Prostate gland (tissue), 2 donors: Measurements from ENCODE around the gene DEDD2. TPM values are rescaled to one million over a fixed set of nuclear protein-coding genes. Genes with fewer than 3 reads are reported as not detected.

Experiments used
- DNase-seq: peaks from one replicate; pipeline ENCODE4 v3.0.0-alpha.2; 2019; ENCODE audit warnings: low spot score
- H3K27ac ChIP-seq, 2 donors: fragments of 200-600 bp; sonication (generic); 2 replicates each; pipeline ENCODE4 v1.5.1; 2017 to 2019
- H3K27me3 ChIP-seq: fragments of 200-600 bp; sonication (generic); replicated peaks from 2 replicates; pipeline ENCODE4 v1.5.1; 2019; ENCODE audit not compliant: insufficient read depth
- H3K36me3 ChIP-seq, 2 donors: fragments of 200-600 bp; sonication (generic); 1 replicate in 1 of 2; 2 replicates in 1 of 2; pipeline versions ENCODE4 v1.5.1 to v1.8.1; 2017 to 2019
- H3K4me1 ChIP-seq: fragments of 200-600 bp; sonication (generic); replicated peaks from 2 replicates; pipeline ENCODE4 v1.5.1; 2019
- H3K4me3 ChIP-seq, 2 donors: fragments of 200-600 bp; sonication (generic); 2 replicates each; pipeline ENCODE4 v1.5.1; 2017 to 2019
- H3K9me3 ChIP-seq: fragments of 200-600 bp; sonication (generic); 2 replicates; pipeline ENCODE4 v1.5.1; 2017
- CTCF ChIP-seq, 4 experiments: fragments of 200-600 bp in 2 of 4; fragments of 450-650 bp in 2 of 4; sonication (generic) in 2 of 4; IDR thresholded peaks; 1 replicate in 3 of 4; 2 replicates in 1 of 4; pipeline ENCODE4 v1.5.1; 2016 to 2019; ENCODE audit warnings: antibody characterized with exemption in 4 of 4, mild to moderate bottlenecking in 2 of 4, moderate library complexity in 2 of 4
- POLR2A ChIP-seq: fragments of 450-650 bp; IDR thresholded peaks from one replicate; pipeline ENCODE4 v1.6.1; 2016; ENCODE audit warnings: antibody characterized with exemption, mild to moderate bottlenecking
- POLR2AphosphoS5 ChIP-seq: sonication (generic); formaldehyde crosslinking; IDR thresholded peaks from one replicate; pipeline ENCODE4 v1.6.1; 2017; ENCODE audit warnings: antibody characterized with exemption
- WGBS: methylation state at CpG from one replicate; pipeline ENCODE4 v1.1.5; 2018; 5-methylcytosine and 5-hydroxymethylcytosine counted together
- intact Hi-C: fragments of 100-400 bp; cut with DNase I; formaldehyde crosslinking; loops from one replicate; pipeline ENCODE4 v1.14.2; 2022
- total RNA-seq, 2 donors: library from RNA; depleted of rRNA; stranded (reverse); fragments of >200 nt; gene quantifications; one replicate each; pipeline ENCODE4 v1.1.0, GENCODE V29; 2016

The DEDD2 gene
- total RNA-seq, 2 donors from 2014 or later = 70.3 to 98.1 TPM

- intact Hi-C loops = no loop called here
- no peaks in the 10 kb centered on the region for H3K27me3 ChIP-seq
- DNase-seq = no peak
- no peaks in the 10 kb centered on the region for H3K9me3 ChIP-seq
- no peaks in the 10 kb centered on the region for H3K36me3 ChIP-seq
- TF ChIP-seq POLR2A (no peak), POLR2AphosphoS5 (no peak), CTCF (IDR thresholded peaks at IDR 0.05) (no peak)
- H3K27ac ChIP-seq = no peak overlapping the region
- no peak overlapping the region for H3K4me3 ChIP-seq
- no peaks in the 10 kb centered on the region for H3K4me1 ChIP-seq
- WGBS = 85% methylated on average over 16 of the region's 16 CpGs
Observed at GRCh38 chr19:42170715-42171114, 46.8 kb downstream of the DEDD2 start.

- Histone ChIP-seq H3K36me3 (no peaks in the 10 kb centered on the region), H3K4me3 (no peak overlapping the region), H3K27ac (no peak overlapping the region), H3K27me3 (no peaks in the 10 kb centered on the region), H3K9me3 (no peaks in the 10 kb centered on the region), H3K4me1 (no peaks in the 10 kb centered on the region)
- intact Hi-C loops = no loop called here
- TF ChIP-seq POLR2A (no peak), POLR2AphosphoS5 (no peak), CTCF (IDR thresholded peaks at IDR 0.05) (no peak)
- no peak for DNase-seq
- WGBS = 78% methylated on average over 19 of the region's 19 CpGs
Observed at GRCh38 chr19:42169486-42170413, 47.7 kb downstream of the DEDD2 start.

- no peak for DNase-seq
- H3K27me3 ChIP-seq = no peaks in the 10 kb centered on the region
- no peaks in the 10 kb centered on the region for H3K36me3 ChIP-seq
Observed at GRCh38 chr19:42168206-42168605, 49.3 kb downstream of the DEDD2 start.

GRCh38 chr19:42166316-42166715 is 51.2 kb downstream of the DEDD2 start:
- H3K4me1 ChIP-seq = no peaks in the 10 kb centered on the region
- 37% methylated on average over 7 of the region's 7 CpGs for WGBS
- no peak overlapping the region for H3K4me3 ChIP-seq
- H3K9me3 ChIP-seq = no peaks in the 10 kb centered on the region
- no peak for DNase-seq
- H3K36me3 ChIP-seq = no peaks in the 10 kb centered on the region
- H3K27me3 ChIP-seq = no peaks in the 10 kb centered on the region
- TF ChIP-seq POLR2AphosphoS5 (no peak), POLR2A (no peak), CTCF (IDR thresholded peaks at IDR 0.05) (no peak)
- intact Hi-C loops = no loop called here
- no peak overlapping the region for H3K27ac ChIP-seq

More at GRCh38 chr19:42168206-42168605, 49.3 kb downstream of the DEDD2 start:
- Histone ChIP-seq H3K4me1 (no peaks in the 10 kb centered on the region), H3K4me3 (no peak overlapping the region), H3K27ac (no peak overlapping the region), H3K9me3 (no peaks in the 10 kb centered on the region)
- 79% methylated on average over 3 of the region's 3 CpGs for WGBS
- no peak for TF ChIP-seq POLR2AphosphoS5
- TF ChIP-seq CTCF (IDR thresholded peaks at IDR 0.05) = no peak
- TF ChIP-seq POLR2A = no peak
- intact Hi-C loops = no loop called here

GRCh38 chr19:42165146-42165545 is 52.3 kb downstream of the DEDD2 start:
- H3K27me3 ChIP-seq = no peaks in the 10 kb centered on the region
- TF ChIP-seq POLR2AphosphoS5 (no peak), POLR2A (no peak), CTCF (IDR thresholded peaks at IDR 0.05) (no peak)
- H3K27ac ChIP-seq = no peak overlapping the region
- no peaks in the 10 kb centered on the region for H3K9me3 ChIP-seq
- no peaks in the 10 kb centered on the region for H3K36me3 ChIP-seq
- no peak overlapping the region for H3K4me3 ChIP-seq
- H3K4me1 ChIP-seq = no peaks in the 10 kb centered on the region
- no peak for DNase-seq
- WGBS = 40% methylated on average over 2 of the region's 2 CpGs
- intact Hi-C loops = no loop called here
